PC-3 (cell line): ENCODE measurements around the gene CABCOCO1. TPM values are rescaled to one million over a fixed set of nuclear protein-coding genes. Genes with fewer than 3 reads are reported as not detected.
A peak's percentile ranks its signal among the peaks of the same experiment; 100 is the strongest.

Experiments used
- ATAC-seq: fragments of 200-7000 bp; cut with Tn5 transposase; 2 replicates; pipeline ENCODE4 v1.9.1; 2020; ENCODE audit warnings: mild to moderate bottlenecking, moderate library complexity
- BruUV-seq: library from RNA; stranded (reverse); fragments of 400-500 nt; replicated peaks from 2 replicates; lab custom pipeline; 2021; lab: Mats Ljungman, UMichigan
- CTCF ChIA-PET: fragments of 300-600 bp; sonication (Branson Sonifier 250); formaldehyde crosslinking; loops from one replicate; lab custom pipeline; 2022; ENCODE audit warnings: antibody characterized with exemption; lab: Charles Lee
- POLR2A ChIA-PET: fragments of 300-600 bp; sonication (Branson Sonifier 250); formaldehyde crosslinking; loops from one replicate; lab custom pipeline; 2022; ENCODE audit warnings: antibody characterized with exemption; ENCODE audit not compliant: unreplicated experiment; lab: Charles Lee
- DNase-seq: peaks from one replicate; pipeline ENCODE4 v3.0.0-alpha.2; 2015
- H2AFZ ChIP-seq: fragments of 300-600 bp; sonication (generic); 2 replicates; pipeline ENCODE4 v1.6.0; 2016; ENCODE audit warnings: antibody characterized with exemption, low read length
- H3F3A ChIP-seq: fragments of 300-600 bp; sonication (generic); one replicate; pipeline ENCODE4 v1.6.0; 2017; ENCODE audit warnings: antibody characterized with exemption, low read length, control low read depth, mild to moderate bottlenecking; ENCODE audit not compliant: unreplicated experiment
- H3K27ac ChIP-seq: fragments of 300-600 bp; sonication (generic); 2 replicates; pipeline ENCODE4 v1.5.1; 2016; ENCODE audit warnings: mild to moderate bottlenecking, low read length
- H3K27me3 ChIP-seq: fragments of 300-600 bp; sonication (generic); 2 replicates; pipeline ENCODE4 v1.6.1; 2016; ENCODE audit warnings: low read length, mixed read lengths
- H3K36me3 ChIP-seq: fragments of 300-600 bp; sonication (generic); 2 replicates; pipeline ENCODE4 v1.6.1; 2016; ENCODE audit warnings: low read depth, mixed run types, low read length, mixed read lengths
- H3K4me1 ChIP-seq: fragments of 300-600 bp; sonication (generic); 2 replicates; pipeline ENCODE4 v1.5.1; 2016; ENCODE audit warnings: low read length; ENCODE audit not compliant: insufficient read depth
- H3K4me2 ChIP-seq: fragments of 300-600 bp; sonication (generic); 2 replicates; pipeline ENCODE4 v1.6.0; 2016; ENCODE audit warnings: low read length
- H3K4me3 ChIP-seq: fragments of 300-600 bp; sonication (generic); 2 replicates; pipeline ENCODE4 v1.5.1; 2016; ENCODE audit warnings: mild to moderate bottlenecking, low read length, mixed read lengths
- H3K79me2 ChIP-seq: fragments of 300-600 bp; sonication (generic); 2 replicates; pipeline ENCODE4 v1.6.1; 2017; ENCODE audit warnings: low read length, mixed read lengths
- H3K9ac ChIP-seq: fragments of 300-600 bp; sonication (generic); 2 replicates; pipeline ENCODE4 v1.6.0; 2016; ENCODE audit warnings: mild to moderate bottlenecking, low read length
- H3K9me2 ChIP-seq: fragments of 300-600 bp; sonication (generic); replicated peaks from 2 replicates; pipeline ENCODE4 v1.6.1; 2016; ENCODE audit warnings: mixed run types, low read length, mixed read lengths
- H3K9me3 ChIP-seq: fragments of 300-600 bp; sonication (generic); 2 replicates; pipeline ENCODE4 v1.6.1; 2016; ENCODE audit warnings: low read length, mixed read lengths
- H4K20me1 ChIP-seq: fragments of 300-600 bp; sonication (generic); 2 replicates; pipeline ENCODE4 v1.6.1; 2016; ENCODE audit warnings: low read length, mixed read lengths
- CTCF ChIP-seq: fragments of 300-600 bp; sonication (generic); conservative IDR thresholded peaks from 2 replicates; pipeline ENCODE4 v1.5.1; 2017; ENCODE audit warnings: antibody characterized with exemption, low read depth, mild to moderate bottlenecking, low read length
- EZH2 ChIP-seq: fragments of 300-600 bp; sonication (generic); IDR thresholded peaks from one replicate; pipeline ENCODE4 v1.6.1; 2017; ENCODE audit warnings: antibody characterized with exemption, mild to moderate bottlenecking, low read length; ENCODE audit not compliant: unreplicated experiment
- EZH2phosphoT487 ChIP-seq: fragments of 300-600 bp; sonication (generic); IDR thresholded peaks from 2 replicates; pipeline ENCODE4 v1.6.1; 2018; ENCODE audit warnings: mild to moderate bottlenecking, antibody characterized with exemption, low read length, borderline replicate concordance
- intact Hi-C: fragments of 100-400 bp; cut with micrococcal nuclease; formaldehyde crosslinking; loops from 2 replicates; pipeline ENCODE4 v1.9.0; 2023
- total RNA-seq: library from RNA; depleted of rRNA; stranded (reverse); fragments of >200 nt; gene quantifications from 2 replicates; pipeline ENCODE4 v1.2.3, GENCODE V29; 2014

The CABCOCO1 gene
- total RNA-seq, 1 experiment from 2014 or later = not detected

DNA sequence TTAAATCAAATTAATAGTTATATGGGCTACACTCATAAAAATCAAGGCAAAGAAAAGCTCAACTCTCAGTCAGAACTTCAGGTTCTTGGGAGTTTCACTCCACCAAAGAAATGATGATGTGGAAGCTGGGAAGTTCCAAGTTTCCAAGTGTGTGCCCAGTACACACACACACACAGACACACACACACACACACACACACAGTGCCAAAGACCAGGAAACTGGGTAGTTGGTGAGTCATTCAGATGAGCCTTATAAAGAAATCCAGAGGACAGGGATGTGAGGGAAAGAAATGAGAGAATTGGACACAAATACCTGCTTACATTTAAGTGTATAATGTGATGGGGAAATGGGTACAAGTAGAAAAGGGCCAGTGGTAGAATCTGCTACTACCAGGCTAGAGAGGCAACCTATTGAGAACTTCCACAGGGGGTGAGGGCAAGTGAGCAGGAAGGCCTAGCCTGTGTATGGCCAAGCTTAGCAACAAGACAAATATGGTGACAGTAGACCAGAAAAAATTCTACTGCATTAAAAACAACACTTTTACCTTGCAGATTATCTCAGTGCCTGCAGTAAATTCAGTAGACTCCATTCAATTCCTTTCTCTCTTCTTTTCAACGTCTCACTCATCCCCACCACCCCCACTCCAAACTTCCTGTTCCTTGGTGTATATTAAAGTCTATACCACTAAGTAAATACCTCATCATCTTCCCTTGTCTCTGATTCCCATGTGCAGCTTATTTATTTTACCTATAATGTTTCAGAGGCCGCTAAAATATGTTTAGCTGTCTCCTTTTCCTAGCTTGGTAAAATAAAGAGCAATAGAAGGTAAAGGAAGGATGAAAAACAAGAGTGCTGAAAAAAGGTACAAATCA lies 95.0 kb downstream of the CABCOCO1 start:
- Histone ChIP-seq H3K27ac (peak overlapping the region; percentile 78), H3K79me2 (no peaks in the 10 kb centered on the region)
- POLR2A ChIA-PET = interaction anchor here (0.5 to 1.0 kb wide), 6 partner anchors 81 to 1487 kb away, joined by 3 to 11 read pairs (median 4); no protein-coding TSS in a partner anchor

DNA sequence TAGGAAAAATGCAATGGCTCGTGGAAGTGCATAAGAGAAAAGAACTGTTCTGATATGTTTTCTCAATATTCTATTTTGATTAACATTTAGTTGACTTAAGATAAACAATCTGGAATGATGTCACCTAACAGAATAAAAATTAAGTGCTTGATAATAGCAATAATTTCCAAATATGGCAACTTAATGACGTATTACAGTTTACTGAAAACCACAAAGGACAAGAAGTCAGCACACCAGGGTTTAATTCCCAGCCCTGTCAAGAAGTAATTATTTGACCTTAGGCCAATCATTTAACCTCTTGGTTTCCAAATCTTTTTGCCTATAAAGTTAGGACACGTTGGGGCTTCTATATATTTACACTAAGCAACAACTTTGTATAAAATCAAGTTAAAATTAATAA lies 95.7 kb downstream of the CABCOCO1 start:
- Histone ChIP-seq H3K79me2 (no peaks in the 10 kb centered on the region), H3K4me2 (peak overlapping the region; percentile 67), H3K27me3 (no peaks in the 10 kb centered on the region), H3K4me1 (peaks cover 53% of the 10 kb centered on the region), H4K20me1 (no peaks in the 10 kb centered on the region), H3F3A (peaks cover 6% of the 10 kb centered on the region), H3K27ac (peak overlapping the region; percentile 78), H2AFZ (0 out of 2 replicates have a peak overlapping the region, but pooled peaks have one; percentile 8), H3K4me3 (peak overlapping the region; percentile 20; the same call in 1 of the 2 replicates), H3K9me3 (no peaks in the 10 kb centered on the region), H3K9me2 (no peaks in the 10 kb centered on the region), H3K36me3 (no peaks in the 10 kb centered on the region), H3K9ac (peak overlapping the region; percentile 60)
- BruUV-seq = no TSS peak
- ChIA-PET CTCF (no interaction called here), POLR2A (no interaction called here)
- TF ChIP-seq CTCF (no peak), EZH2 (no peak), EZH2phosphoT487 (peak; percentile 21; the same call in 1 of the 2 replicates)
- ATAC-seq = no peak
- peak; percentile 51 for DNase-seq
- intact Hi-C loops = loop anchor here (10.0 kb wide), 1 partner anchor 626 kb away; no protein-coding TSS in a partner anchor

More for the DNA sequence above, 95.0 kb downstream of the CABCOCO1 start:
- ATAC-seq (peak; percentile 47), DNase-seq (peak; percentile 98)
- BruUV-seq = no TSS peak
- Histone ChIP-seq H3F3A (peaks cover 6% of the 10 kb centered on the region), H3K4me3 (peak overlapping the region; percentile 20), H3K9me3 (no peaks in the 10 kb centered on the region), H3K36me3 (no peaks in the 10 kb centered on the region), H3K9me2 (no peaks in the 10 kb centered on the region), H2AFZ (peak overlapping the region; percentile 8; the same call in 1 of the 2 replicates), H3K9ac (peak overlapping the region; percentile 60), H3K4me1 (peaks cover 51% of the 10 kb centered on the region), H3K27me3 (no peaks in the 10 kb centered on the region), H3K4me2 (peak overlapping the region; percentile 67), H4K20me1 (no peaks in the 10 kb centered on the region)
- intact Hi-C loops = loop anchor here (10.0 kb wide), 1 partner anchor 627 kb away; no protein-coding TSS in a partner anchor
- TF ChIP-seq EZH2phosphoT487 (no peak), CTCF (no peak), EZH2 (no peak)
- CTCF ChIA-PET = interaction anchor here (0.6 to 1.0 kb wide), 2 partner anchors 10 to 80 kb away, joined by 3 read pairs; no protein-coding TSS in a partner anchor

DNA sequence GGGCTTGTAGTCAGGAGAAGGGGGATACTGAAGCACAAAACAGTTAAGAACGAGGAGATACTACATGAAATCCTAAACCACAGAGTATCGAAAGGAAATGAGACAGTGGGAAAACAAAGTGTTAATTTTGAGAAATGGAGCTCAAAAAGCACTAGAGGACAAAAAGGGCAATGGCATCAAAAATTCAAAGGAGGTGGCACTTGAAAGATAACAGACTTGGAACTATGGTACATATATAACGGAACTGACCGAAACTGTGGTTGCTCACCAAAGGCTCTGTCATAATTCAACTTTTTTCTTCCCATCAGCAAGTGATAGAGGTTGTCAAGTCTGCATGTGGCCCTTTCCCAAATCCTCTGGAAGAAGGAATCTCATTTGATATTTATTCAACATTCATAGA lies 97.0 kb downstream of the CABCOCO1 start:
- H3K27me3 ChIP-seq = no peaks in the 10 kb centered on the region
- no peaks in the 10 kb centered on the region for H3K79me2 ChIP-seq
- H3K27ac ChIP-seq = peak overlapping the region; percentile 78; the same call in 1 of the 2 replicates
- no peak for DNase-seq
- H3K36me3 ChIP-seq = no peaks in the 10 kb centered on the region
- H3K4me2 ChIP-seq = no peak overlapping the region
- ATAC-seq = no peak
- peaks cover 53% of the 10 kb centered on the region for H3K4me1 ChIP-seq
- ChIA-PET POLR2A (no interaction called here), CTCF (no interaction called here)
- H4K20me1 ChIP-seq = no peaks in the 10 kb centered on the region
- H3K9me2 ChIP-seq = no peaks in the 10 kb centered on the region
- H3K9ac ChIP-seq = no peak overlapping the region; the same call in 1 of the 2 replicates
- no TSS peak for BruUV-seq
- TF ChIP-seq EZH2phosphoT487 (no peak), EZH2 (no peak), CTCF (no peak)
- no peaks in the 10 kb centered on the region for H3K9me3 ChIP-seq
- H3F3A ChIP-seq = peaks cover 6% of the 10 kb centered on the region
- H3K4me3 ChIP-seq = no peak overlapping the region
- intact Hi-C loops = loop anchor here (2.0 to 10.0 kb wide), 2 partner anchors 141 to 625 kb away; partner anchors contain the start of gene ARID5B
- H2AFZ ChIP-seq = no peak overlapping the region
